Gastroesophageal sphincter (tissue), 3 donors: ENCODE data around the gene PROSER1.

Experiments
- CTCF ChIP-seq, 4 experiments: fragments of 200-600 bp in 2 of 4; fragments of 450-650 bp in 2 of 4; sonication (generic) in 1 of 4; IDR thresholded peaks; one replicate each; pipeline ENCODE4 v1.5.1; 2017 to 2019; ENCODE audit warnings: antibody characterized with exemption in 4 of 4, mild to moderate bottlenecking in 2 of 4, moderate library complexity in 2 of 4
- POLR2A ChIP-seq, 2 donors: fragments of 450-650 bp; IDR thresholded peaks; one replicate each; pipeline ENCODE4 v1.6.1; 2017; ENCODE audit warnings: antibody characterized with exemption in 2 of 2, mild to moderate bottlenecking in 2 of 2, moderate library complexity in 1 of 2
- POLR2AphosphoS5 ChIP-seq: sonication (generic); formaldehyde crosslinking; IDR thresholded peaks from one replicate; pipeline ENCODE4 v1.6.1; 2017; ENCODE audit warnings: antibody characterized with exemption

- TF ChIP-seq CTCF (IDR thresholded peaks at IDR 0.05) (no peak), POLR2A (IDR thresholded peaks at IDR 0.05) (no peak), POLR2AphosphoS5 (no peak)
Measured at GRCh38 chr13:39032150-39032549, 5.7 kb downstream of the PROSER1 start.
